GM19023 (cell line): ENCODE measurements around the gene RENBP.
A peak's percentile ranks its signal among the peaks of the same experiment; 100 is the strongest.
"Not testable (repeated sequence)": the region's sequence is repeated elsewhere in the genome, so short reads cannot be mapped to it uniquely, and the experiment has no call there.

Experiments
- ATAC-seq: cut with Tn5 transposase; IDR thresholded peaks from one replicate; pipeline ENCODE4 v1.9.1; 2021; ENCODE audit warnings: mild to moderate bottlenecking, moderate library complexity; ENCODE audit not compliant: unreplicated experiment

RENBP gene

GRCh38 chrX:153944140-153944799 is at the start of gene RENBP:
TSS of gene RENBP (minus strand) at chrX:153944643. CDS start at chrX:153944610, 33 bp downstream.
- ATAC-seq = no peak

- no peak for ATAC-seq
Observed at GRCh38 chrX:153993978-153994377, 49.5 kb upstream of the RENBP start.

- no peak for ATAC-seq
Observed at GRCh38 chrX:153993079-153993478, 48.6 kb upstream of the RENBP start.

GRCh38 chrX:153992180-153992579 is 47.7 kb upstream of the RENBP start:
- ATAC-seq = no peak

GRCh38 chrX:153991013-153991580 is 46.7 kb upstream of the RENBP start:
- ATAC-seq = no peak

GRCh38 chrX:153989973-153990655 is 45.7 kb upstream of the RENBP start:
- no peak for ATAC-seq

GRCh38 chrX:153988493-153988892 is 44.0 kb upstream of the RENBP start:
- no peak for ATAC-seq

- ATAC-seq = peak; percentile 36
Observed at GRCh38 chrX:153984351-153985178, 40.1 kb upstream of the RENBP start.

GRCh38 chrX:153983321-153983801 is 38.9 kb upstream of the RENBP start:
- no peak for ATAC-seq

- ATAC-seq = no peak
Observed at GRCh38 chrX:153981771-153982533, 37.5 kb upstream of the RENBP start.

- ATAC-seq = no peak
Observed at GRCh38 chrX:153981231-153981630, 36.8 kb upstream of the RENBP start.

GRCh38 chrX:153980394-153980793 is 36.0 kb upstream of the RENBP start:
- ATAC-seq = not testable (repeated sequence)

- no peak for ATAC-seq
Observed at GRCh38 chrX:153974726-153975286, 30.4 kb upstream of the RENBP start.

GRCh38 chrX:153974003-153974725 is 29.7 kb upstream of the RENBP start:
- no peak for ATAC-seq

GRCh38 chrX:153973127-153974002 is 28.9 kb upstream of the RENBP start:
- ATAC-seq = no peak

GRCh38 chrX:153972368-153973126 is 28.1 kb upstream of the RENBP start, which contains the start of gene TMEM187:
TSS of gene TMEM187 (plus strand) at chrX:153972754. CDS start at chrX:153982063, 9,309 bp downstream.
- peak; percentile 53 for ATAC-seq
